A673 (cell line): ENCODE results near the gene KMT2B. TPM values are rescaled to one million over a fixed set of nuclear protein-coding genes. Genes with fewer than 3 reads are reported as not detected.

Source experiments
- BruUV-seq: library from RNA; stranded (reverse); fragments of 400-500 nt; replicated peaks from 2 replicates; lab custom pipeline; 2021; lab: Mats Ljungman, UMichigan
- CTCF ChIA-PET: fragments of 300-600 bp; sonication (Branson Sonifier 250); formaldehyde crosslinking; loops from one replicate; lab custom pipeline; 2022; ENCODE audit warnings: antibody characterized with exemption; lab: Charles Lee
- POLR2A ChIA-PET: fragments of 300-600 bp; sonication (Branson Sonifier 250); formaldehyde crosslinking; loops from one replicate; lab custom pipeline; 2022; ENCODE audit warnings: antibody characterized with exemption; ENCODE audit not compliant: low non-redundant PET; lab: Charles Lee
- DNase-seq: peaks from one replicate; pipeline ENCODE4 v3.0.0-alpha.2; 2015; ENCODE audit warnings: low spot score
- H3K27ac ChIP-seq: fragments of 200-600 bp; sonication (generic); 2 replicates; pipeline ENCODE4 v1.5.1; 2016; ENCODE audit warnings: mixed run types, low read depth, mild to moderate bottlenecking, mixed read lengths, antibody characterized with exemption, low read length; ENCODE audit not compliant: poor library complexity, severe bottlenecking
- H3K27me3 ChIP-seq: fragments of 200-600 bp; sonication (generic); replicated peaks from 2 replicates; pipeline ENCODE4 v1.6.1; 2017; ENCODE audit warnings: mixed run types, low read depth, mild to moderate bottlenecking, mixed read lengths, antibody characterized with exemption, low read length; ENCODE audit not compliant: insufficient read depth, poor library complexity
- H3K36me3 ChIP-seq: fragments of 200-600 bp; sonication (generic); 2 replicates; pipeline ENCODE4 v1.6.1; 2016; ENCODE audit warnings: mixed run types, mild to moderate bottlenecking, mixed read lengths, antibody characterized with exemption, low read length; ENCODE audit not compliant: insufficient read depth, poor library complexity, severe bottlenecking
- H3K4me1 ChIP-seq: fragments of 200-600 bp; sonication (generic); 2 replicates; pipeline ENCODE4 v1.6.1; 2017; ENCODE audit warnings: mixed run types, mild to moderate bottlenecking, mixed read lengths, antibody characterized with exemption, low read length; ENCODE audit not compliant: insufficient read depth, poor library complexity, severe bottlenecking
- H3K4me3 ChIP-seq: fragments of 200-600 bp; sonication (generic); 2 replicates; pipeline ENCODE4 v1.5.1; 2016; ENCODE audit warnings: low read depth, mixed run types, mild to moderate bottlenecking, mixed read lengths, low read length; ENCODE audit not compliant: poor library complexity, severe bottlenecking
- H3K9me3 ChIP-seq: fragments of 200-600 bp; sonication (generic); 2 replicates; pipeline ENCODE4 v1.6.1; 2016; ENCODE audit warnings: mixed run types, low read depth, mild to moderate bottlenecking, mixed read lengths, antibody characterized with exemption, low read length; ENCODE audit not compliant: poor library complexity, severe bottlenecking
- EZH2 ChIP-seq: fragments of 200-600 bp; sonication (generic); IDR thresholded peaks from 2 replicates; pipeline ENCODE4 v1.6.1; 2017; ENCODE audit warnings: borderline replicate concordance, low read depth, mild to moderate bottlenecking, mixed read lengths, antibody characterized with exemption, low read length; ENCODE audit not compliant: poor library complexity, severe bottlenecking
- intact Hi-C: fragments of 100-400 bp; cut with micrococcal nuclease; formaldehyde crosslinking; loops from one replicate; pipeline ENCODE4 v1.10.0; 2022; ENCODE audit not compliant: unreplicated experiment
- total RNA-seq: library from RNA; stranded (reverse); gene quantifications from 2 replicates; pipeline ENCODE4 v1.2.3, GENCODE V29; 2021
- TF ChIP-seq, protein P1 (sequence below): fragments of 300-800, 200-600 bp; sonication (generic); conservative IDR thresholded peaks from 2 replicates; pipeline ENCODE4 v1.5.1; 2017; ENCODE audit warnings: low read depth, mild to moderate bottlenecking, antibody characterized with exemption, low read length, moderate library complexity, mixed read lengths

The KMT2B gene
- total RNA-seq, 1 experiment from 2014 or later: 49.1 TPM

DNA sequence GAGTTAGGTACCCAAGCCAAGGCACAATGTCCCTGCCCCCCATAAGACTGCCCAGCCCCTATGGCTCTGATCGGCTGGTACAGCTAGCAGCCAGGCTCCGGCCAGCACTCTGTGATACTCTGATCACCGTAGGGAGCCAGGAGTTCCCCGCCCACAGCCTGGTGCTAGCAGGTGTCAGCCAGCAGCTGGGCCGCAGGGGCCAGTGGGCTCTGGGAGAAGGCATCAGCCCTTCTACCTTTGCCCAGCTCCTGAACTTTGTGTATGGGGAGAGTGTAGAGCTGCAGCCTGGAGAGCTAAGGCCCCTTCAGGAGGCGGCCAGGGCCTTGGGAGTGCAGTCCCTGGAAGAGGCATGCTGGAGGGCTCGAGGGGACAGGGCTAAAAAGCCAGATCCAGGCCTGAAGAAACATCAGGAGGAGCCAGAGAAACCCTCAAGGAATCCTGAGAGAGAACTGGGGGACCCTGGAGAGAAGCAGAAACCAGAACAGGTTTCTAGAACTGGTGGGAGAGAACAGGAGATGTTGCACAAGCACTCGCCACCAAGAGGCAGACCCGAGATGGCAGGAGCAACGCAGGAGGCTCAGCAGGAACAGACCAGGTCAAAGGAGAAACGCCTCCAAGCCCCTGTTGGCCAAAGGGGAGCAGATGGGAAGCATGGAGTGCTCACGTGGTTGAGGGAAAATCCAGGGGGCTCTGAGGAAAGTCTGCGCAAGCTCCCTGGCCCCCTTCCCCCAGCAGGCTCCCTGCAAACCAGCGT, 3.0 kb upstream of the KMT2B start:
- CTCF ChIA-PET: interaction anchor here (1.0 kb wide), 1 partner anchor 13 kb away, joined by 3 read pairs; no protein-coding TSS in a partner anchor
- Histone ChIP-seq H3K36me3 (peaks cover 1% of the 10 kb centered on the region), H3K9me3 (no peaks in the 10 kb centered on the region), H3K27ac (no peak overlapping the region), H3K4me3 (no peak overlapping the region), H3K27me3 (no peaks in the 10 kb centered on the region), H3K4me1 (peaks cover 8% of the 10 kb centered on the region)
- no TSS peak for BruUV-seq
- intact Hi-C loops: no loop called here
- POLR2A ChIA-PET: interaction anchor here (0.6 kb wide), 1 partner anchor 447 kb away, joined by 3 read pairs; no protein-coding TSS in a partner anchor
- TF ChIP-seq, protein P1, sequence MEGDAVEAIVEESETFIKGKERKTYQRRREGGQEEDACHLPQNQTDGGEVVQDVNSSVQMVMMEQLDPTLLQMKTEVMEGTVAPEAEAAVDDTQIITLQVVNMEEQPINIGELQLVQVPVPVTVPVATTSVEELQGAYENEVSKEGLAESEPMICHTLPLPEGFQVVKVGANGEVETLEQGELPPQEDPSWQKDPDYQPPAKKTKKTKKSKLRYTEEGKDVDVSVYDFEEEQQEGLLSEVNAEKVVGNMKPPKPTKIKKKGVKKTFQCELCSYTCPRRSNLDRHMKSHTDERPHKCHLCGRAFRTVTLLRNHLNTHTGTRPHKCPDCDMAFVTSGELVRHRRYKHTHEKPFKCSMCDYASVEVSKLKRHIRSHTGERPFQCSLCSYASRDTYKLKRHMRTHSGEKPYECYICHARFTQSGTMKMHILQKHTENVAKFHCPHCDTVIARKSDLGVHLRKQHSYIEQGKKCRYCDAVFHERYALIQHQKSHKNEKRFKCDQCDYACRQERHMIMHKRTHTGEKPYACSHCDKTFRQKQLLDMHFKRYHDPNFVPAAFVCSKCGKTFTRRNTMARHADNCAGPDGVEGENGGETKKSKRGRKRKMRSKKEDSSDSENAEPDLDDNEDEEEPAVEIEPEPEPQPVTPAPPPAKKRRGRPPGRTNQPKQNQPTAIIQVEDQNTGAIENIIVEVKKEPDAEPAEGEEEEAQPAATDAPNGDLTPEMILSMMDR: no peak
- no peak for TF ChIP-seq EZH2
- no peak for DNase-seq

DNA sequence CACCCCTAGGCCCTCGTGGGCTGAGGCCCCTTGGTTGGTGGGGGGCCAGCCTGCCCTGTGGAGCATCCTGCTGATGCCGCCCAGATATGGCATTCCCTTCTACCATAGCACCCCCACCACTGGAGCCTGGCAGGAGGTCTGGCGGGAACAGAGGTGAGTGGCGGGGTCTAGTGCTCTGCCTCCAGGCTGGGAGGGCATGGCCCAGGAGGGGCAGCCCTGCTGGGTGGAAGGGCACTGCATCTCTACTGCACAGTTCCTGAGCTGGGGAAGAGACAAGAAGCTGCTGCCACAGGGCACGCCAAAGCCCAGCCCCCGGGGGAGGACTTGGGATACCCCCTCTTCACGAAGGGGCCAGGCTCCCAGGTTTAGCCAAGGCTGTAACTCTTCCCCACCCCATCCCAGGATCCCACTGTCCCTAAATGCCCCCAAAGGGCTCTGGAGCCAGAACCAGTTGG, 2.4 kb upstream of the KMT2B start:
- H3K27me3 ChIP-seq: no peaks in the 10 kb centered on the region
- intact Hi-C loops: no loop called here
- no peaks in the 10 kb centered on the region for H3K9me3 ChIP-seq
- ChIA-PET POLR2A (no interaction called here), CTCF (no interaction called here)
- peaks cover 7% of the 10 kb centered on the region for H3K36me3 ChIP-seq
- DNase-seq: no peak
- no peak overlapping the region for H3K4me3 ChIP-seq
- TF ChIP-seq, protein P1: no peak
- no peak for TF ChIP-seq EZH2
- no peak overlapping the region for H3K27ac ChIP-seq
- H3K4me1 ChIP-seq: peaks cover 8% of the 10 kb centered on the region
- BruUV-seq: no TSS peak

DNA sequence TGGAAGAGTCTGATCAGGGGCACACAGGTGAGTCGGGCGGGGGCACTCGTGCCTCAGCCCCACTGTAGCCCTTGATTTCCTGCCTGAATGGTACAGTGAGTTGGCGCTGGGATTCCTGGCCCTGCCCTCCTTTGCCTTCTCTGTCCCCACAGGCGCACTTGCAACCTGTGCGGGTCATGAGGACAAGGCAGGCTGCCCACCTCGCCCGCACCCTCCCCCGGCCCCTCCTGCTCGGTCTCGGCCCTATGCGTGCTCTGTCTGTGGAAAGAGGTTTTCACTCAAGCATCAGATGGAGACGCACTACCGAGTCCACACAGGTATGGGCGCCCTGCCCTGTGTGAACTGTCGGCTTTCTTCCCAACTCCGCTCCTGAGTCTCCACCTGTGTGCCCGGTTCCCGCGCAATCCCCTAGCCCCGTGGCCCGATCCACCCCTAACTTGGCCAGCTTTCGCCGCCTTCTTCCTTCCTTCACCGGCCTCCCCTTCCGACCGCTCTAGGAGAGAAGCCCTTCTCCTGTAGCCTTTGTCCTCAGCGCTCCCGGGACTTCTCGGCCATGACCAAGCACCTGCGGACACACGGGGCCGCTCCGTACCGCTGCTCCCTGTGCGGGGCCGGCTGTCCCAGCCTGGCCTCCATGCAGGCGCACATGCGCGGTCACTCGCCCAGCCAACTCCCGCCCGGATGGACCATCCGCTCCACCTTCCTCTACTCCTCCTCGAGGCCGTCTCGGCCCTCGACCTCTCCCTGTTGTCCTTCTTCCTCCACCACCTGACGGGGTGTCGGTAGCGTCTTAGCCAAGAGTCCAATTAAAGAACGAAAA, 1.6 kb upstream of the KMT2B start:
- CTCF ChIA-PET: no interaction called here
- no TSS peak for BruUV-seq
- no peaks in the 10 kb centered on the region for H3K27me3 ChIP-seq
- DNase-seq: no peak
- peaks cover 8% of the 10 kb centered on the region for H3K36me3 ChIP-seq
- no peaks in the 10 kb centered on the region for H3K9me3 ChIP-seq
- intact Hi-C loops: loop anchor here (2.0 kb wide), 2 partner anchors 21 to 167 kb away; no protein-coding TSS in a partner anchor
- TF ChIP-seq, protein P1: no peak
- no peak for TF ChIP-seq EZH2
- peak overlapping the region; percentile 89 for H3K27ac ChIP-seq
- POLR2A ChIA-PET: no interaction called here
- H3K4me1 ChIP-seq: peaks cover 8% of the 10 kb centered on the region
- peak overlapping the region; percentile 96 for H3K4me3 ChIP-seq
